ENCODE results near the gene PTPRN2. TPM values are rescaled to one million over a fixed set of nuclear protein-coding genes. Genes with fewer than 3 reads are reported as not detected.

PTPRN2 gene
- total RNA-seq, 5 donors from 2014 or later (not counting 1 experiment from before 2014, with no cell fraction given), result 0.60 to 1.7 (median 0.82) TPM

- peaks cover 12 to 55% of the 10 kb centered on the region in 2 experiments for H3K4me1 ChIP-seq (ENCODE audit: control insufficient read depth in 1 of 2, extremely low read depth in 1 of 2, insufficient read depth in 2 of 2, low read length in 2 of 2)
- ATAC-seq (replicated peaks in 1 of 4) (peak; percentile 43 to 60 (median 52)), DNase-seq (no peak)
- H3K9me3 ChIP-seq, result no peaks in the 10 kb centered on the region
- 2% methylated on average over 63 of the region's 72 CpGs for WGBS (ENCODE audit: insufficient coverage)
- H3K4me3 ChIP-seq (ENCODE audit: control insufficient read depth in 1 of 2, extremely low read depth in 1 of 2, low read length in 1 of 2), result peak overlapping the region in 1 of 2 donors; percentile 49
- CTCF ChIA-PET, result no interaction called here
- no peak overlapping the region for H3K27ac ChIP-seq (ENCODE audit: low read length)
- Mint-ChIP-seq H3K27ac (no peak overlapping the region), H3K4me3 (peak overlapping the region; percentile 50 to 68 (median 59)), H3K36me3 (no peaks in the 10 kb centered on the region), H3K27me3 (peaks cover 36 to 59% of the 10 kb centered on the region in 2 donors), H3K9me3 (peaks cover 0 to 3% (median 0%) of the 10 kb centered on the region in 3 donors), H3K4me1 (peaks cover 21 to 40% (median 34%) of the 10 kb centered on the region in 3 donors)
- H3K36me3 ChIP-seq (ENCODE audit: control insufficient read depth in 2 of 2, extremely low read depth in 1 of 2, insufficient read depth in 1 of 2, low read length in 1 of 2), result no peaks in the 10 kb centered on the region
- POLR2A ChIA-PET, result no interaction called here
- H3K27me3 ChIP-seq (replicated peaks in 1 of 2; ENCODE audit: control insufficient read depth in 2 of 2, extremely low read depth in 1 of 2, insufficient read depth in 2 of 2, low read length in 1 of 2), result peaks cover 6 to 64% of the 10 kb centered on the region in 2 experiments
Observed at GRCh38 chr7:157690833-157691585, 896.6 kb downstream of the PTPRN2 start.

- H3K4me1 Mint-ChIP-seq, result peaks cover 21 to 40% (median 34%) of the 10 kb centered on the region in 3 donors
- DNase-seq, result no peak
- no peaks in the 10 kb centered on the region for H3K9me3 Mint-ChIP-seq
- peak overlapping the region; percentile 1 to 49 for H3K4me3 ChIP-seq (ENCODE audit: control insufficient read depth in 1 of 2, extremely low read depth in 1 of 2, low read length in 1 of 2)
- no peak overlapping the region for H3K27ac Mint-ChIP-seq
- peaks cover 12 to 62% of the 10 kb centered on the region in 2 experiments for H3K4me1 ChIP-seq (ENCODE audit: control insufficient read depth in 1 of 2, extremely low read depth in 1 of 2, insufficient read depth in 2 of 2, low read length in 2 of 2)
- peak in 2 of 4 experiments; percentile 11 to 24 for ATAC-seq (replicated peaks in 1 of 4)
- POLR2A ChIA-PET, result no interaction called here
- 4% methylated on average over 69 of the region's 70 CpGs for WGBS (ENCODE audit: insufficient coverage)
- CTCF ChIA-PET, result no interaction called here
- peaks cover 36 to 57% of the 10 kb centered on the region in 2 donors for H3K27me3 Mint-ChIP-seq
- no peaks in the 10 kb centered on the region for H3K36me3 Mint-ChIP-seq
- no peak overlapping the region for H3K27ac ChIP-seq (ENCODE audit: low read length)
- H3K27me3 ChIP-seq (replicated peaks in 1 of 2; ENCODE audit: control insufficient read depth in 2 of 2, extremely low read depth in 1 of 2, insufficient read depth in 2 of 2, low read length in 1 of 2), result peaks cover 6 to 71% of the 10 kb centered on the region in 2 experiments
- peak overlapping the region; percentile 54 to 70 (median 63) for H3K4me3 Mint-ChIP-seq
- no peaks in the 10 kb centered on the region for H3K36me3 ChIP-seq (ENCODE audit: control insufficient read depth in 2 of 2, extremely low read depth in 1 of 2, insufficient read depth in 1 of 2, low read length in 1 of 2)
- H3K9me3 ChIP-seq, result no peaks in the 10 kb centered on the region
Observed at GRCh38 chr7:157690058-157690832, 897.4 kb downstream of the PTPRN2 start.

GRCh38 chr7:157689269-157690057, 898.2 kb downstream of the PTPRN2 start:
- peaks cover 12 to 62% of the 10 kb centered on the region in 2 experiments for H3K4me1 ChIP-seq (ENCODE audit: control insufficient read depth in 1 of 2, extremely low read depth in 1 of 2, insufficient read depth in 2 of 2, low read length in 2 of 2)
- CTCF ChIA-PET, result no interaction called here

GRCh38 chr7:157688533-157689268, 898.9 kb downstream of the PTPRN2 start:
- Mint-ChIP-seq H3K27ac (no peak overlapping the region), H3K4me1 (peaks cover 20 to 39% (median 34%) of the 10 kb centered on the region in 3 donors), H3K27me3 (peaks cover 32 to 52% of the 10 kb centered on the region in 2 donors), H3K36me3 (no peaks in the 10 kb centered on the region), H3K9me3 (no peaks in the 10 kb centered on the region), H3K4me3 (peak overlapping the region in 1 of 3 donors; percentile 54)
- H3K4me3 ChIP-seq (ENCODE audit: control insufficient read depth in 1 of 2, extremely low read depth in 1 of 2, low read length in 1 of 2), result no peak overlapping the region
- POLR2A ChIA-PET, result no interaction called here
- H3K27ac ChIP-seq (ENCODE audit: low read length), result no peak overlapping the region
- H3K4me1 ChIP-seq (ENCODE audit: control insufficient read depth in 1 of 2, extremely low read depth in 1 of 2, insufficient read depth in 2 of 2, low read length in 2 of 2), result peaks cover 12 to 64% of the 10 kb centered on the region in 2 experiments
- CTCF ChIA-PET, result no interaction called here
- H3K9me3 ChIP-seq, result no peaks in the 10 kb centered on the region
- H3K27me3 ChIP-seq (replicated peaks in 1 of 2; ENCODE audit: control insufficient read depth in 2 of 2, extremely low read depth in 1 of 2, insufficient read depth in 2 of 2, low read length in 1 of 2), result peaks cover 6 to 70% of the 10 kb centered on the region in 2 experiments
- no peak for ATAC-seq (replicated peaks in 1 of 4)
- H3K36me3 ChIP-seq (ENCODE audit: control insufficient read depth in 2 of 2, extremely low read depth in 1 of 2, insufficient read depth in 1 of 2, low read length in 1 of 2), result no peaks in the 10 kb centered on the region
- no peak for DNase-seq
- 9% methylated on average over 46 of the region's 64 CpGs for WGBS (ENCODE audit: insufficient coverage)

More at GRCh38 chr7:157689269-157690057, 898.2 kb downstream of the PTPRN2 start:
- peak overlapping the region in 2 of 3 donors; percentile 6 to 70 for H3K4me3 Mint-ChIP-seq
- POLR2A ChIA-PET, result no interaction called here
- no peaks in the 10 kb centered on the region for H3K9me3 ChIP-seq
- H3K27me3 Mint-ChIP-seq, result peaks cover 35 to 55% of the 10 kb centered on the region in 2 donors
- peaks cover 21 to 40% (median 34%) of the 10 kb centered on the region in 3 donors for H3K4me1 Mint-ChIP-seq
- no peak overlapping the region for H3K27ac ChIP-seq (ENCODE audit: low read length)
- H3K36me3 ChIP-seq (ENCODE audit: control insufficient read depth in 2 of 2, extremely low read depth in 1 of 2, insufficient read depth in 1 of 2, low read length in 1 of 2), result no peaks in the 10 kb centered on the region
- ATAC-seq (replicated peaks in 1 of 4) (no peak), DNase-seq (no peak)
- WGBS (ENCODE audit: insufficient coverage), result 6% methylated on average over 46 of the region's 59 CpGs
- no peaks in the 10 kb centered on the region for H3K36me3 Mint-ChIP-seq
- H3K27me3 ChIP-seq (replicated peaks in 1 of 2; ENCODE audit: control insufficient read depth in 2 of 2, extremely low read depth in 1 of 2, insufficient read depth in 2 of 2, low read length in 1 of 2), result peaks cover 6 to 71% of the 10 kb centered on the region in 2 experiments
- no peaks in the 10 kb centered on the region for H3K9me3 Mint-ChIP-seq
- H3K27ac Mint-ChIP-seq, result no peak overlapping the region
- peak overlapping the region in 1 of 2 donors; percentile 49 for H3K4me3 ChIP-seq (ENCODE audit: control insufficient read depth in 1 of 2, extremely low read depth in 1 of 2, low read length in 1 of 2)

- DNase-seq (no peak), ATAC-seq (replicated peaks in 1 of 4) (no peak)
- Histone ChIP-seq H3K27ac (ENCODE audit: low read length) (no peak overlapping the region), H3K36me3 (ENCODE audit: control insufficient read depth in 2 of 2, extremely low read depth in 1 of 2, insufficient read depth in 1 of 2, low read length in 1 of 2) (no peaks in the 10 kb centered on the region), H3K4me1 (ENCODE audit: control insufficient read depth in 1 of 2, extremely low read depth in 1 of 2, insufficient read depth in 2 of 2, low read length in 2 of 2) (peaks cover 12 to 63% of the 10 kb centered on the region in 2 experiments), H3K4me3 (ENCODE audit: control insufficient read depth in 1 of 2, extremely low read depth in 1 of 2, low read length in 1 of 2) (no peak overlapping the region), H3K9me3 (no peaks in the 10 kb centered on the region), H3K27me3 (replicated peaks in 1 of 2; ENCODE audit: control insufficient read depth in 2 of 2, extremely low read depth in 1 of 2, insufficient read depth in 2 of 2, low read length in 1 of 2) (peaks cover 8 to 74% of the 10 kb centered on the region in 2 experiments)
- POLR2A ChIA-PET, result interaction anchor here in 1 of 2 donors (0.6 kb wide), 1 partner anchor 22 kb away, joined by 4 read pairs; no protein-coding TSS in a partner anchor
- CTCF ChIA-PET, result no interaction called here
- WGBS (ENCODE audit: insufficient coverage), result 13% methylated on average over 5 of the region's 9 CpGs
- H3K27me3 Mint-ChIP-seq, result peaks cover 40 to 59% of the 10 kb centered on the region in 2 donors
- H3K4me1 Mint-ChIP-seq, result peaks cover 25 to 43% (median 41%) of the 10 kb centered on the region in 3 donors
- H3K4me3 Mint-ChIP-seq, result peak overlapping the region in 1 of 3 donors; percentile 54
- no peaks in the 10 kb centered on the region for H3K9me3 Mint-ChIP-seq
- no peak overlapping the region for H3K27ac Mint-ChIP-seq
- H3K36me3 Mint-ChIP-seq, result no peaks in the 10 kb centered on the region
Observed at GRCh38 chr7:157687845-157688532, 899.6 kb downstream of the PTPRN2 start.
